Activated B cell treated with CpG ODN at 0.5 μM for 24 hours (primary cell): ENCODE data around the gene NECTIN3. TPM values are rescaled to one million over a fixed set of nuclear protein-coding genes. Genes with fewer than 3 reads are reported as not detected.

Experiments
- ATAC-seq: fragments of 200-7000 bp; cut with Tn5 transposase; one replicate; pipeline ENCODE4 v1.10.0; 2021; ENCODE audit warnings: low read depth, mild to moderate bottlenecking, moderate library complexity
- CTCF ChIA-PET: fragments of 350-600 bp; sonication (Branson Sonifier 250); formaldehyde crosslinking; loops from one replicate; lab custom pipeline; 2021; ENCODE audit warnings: antibody characterized with exemption; lab: Charles Lee
- POLR2A ChIA-PET: fragments of 350-600 bp; sonication (Branson Sonifier 250); formaldehyde crosslinking; loops from one replicate; lab custom pipeline; 2021; ENCODE audit warnings: antibody characterized with exemption; lab: Charles Lee
- DNase-seq: peaks from one replicate; pipeline ENCODE4 v3.0.0; 2022
- H3K27ac Mint-ChIP-seq: one replicate; pipeline ENCODE4 v1.8.0; 2020; ENCODE audit warnings: mixed read lengths
- H3K27me3 Mint-ChIP-seq: one replicate; pipeline ENCODE4 v1.8.0; 2021; ENCODE audit warnings: mixed read lengths
- H3K36me3 Mint-ChIP-seq: one replicate; pipeline ENCODE4 v1.8.0; 2021; ENCODE audit warnings: low read depth, mixed read lengths
- H3K4me1 Mint-ChIP-seq: one replicate; pipeline ENCODE4 v1.8.0; 2021; ENCODE audit warnings: mixed read lengths
- H3K4me3 Mint-ChIP-seq: one replicate; pipeline ENCODE4 v1.8.0; 2020; ENCODE audit warnings: mild to moderate bottlenecking, mixed read lengths
- H3K9me3 Mint-ChIP-seq: one replicate; pipeline ENCODE4 v1.8.0; 2020; ENCODE audit warnings: mixed read lengths
- intact Hi-C: fragments of 100-400 bp; cut with micrococcal nuclease; formaldehyde crosslinking; loops from one replicate; pipeline ENCODE4 v1.15.1; 2024
- total RNA-seq: library from RNA; stranded (reverse); gene quantifications from 2 replicates; pipeline ENCODE4 v1.2.3, GENCODE V29; 2022
- TF ChIP-seq, protein P1 (sequence below): fragments of 200-600 bp; IDR thresholded peaks from one replicate; pipeline ENCODE4 v1.8.0; 2022; ENCODE audit warnings: antibody characterized with exemption, mild to moderate bottlenecking

NECTIN3 gene
- total RNA-seq, 1 donor from 2014 or later = 0.71 TPM

DNA sequence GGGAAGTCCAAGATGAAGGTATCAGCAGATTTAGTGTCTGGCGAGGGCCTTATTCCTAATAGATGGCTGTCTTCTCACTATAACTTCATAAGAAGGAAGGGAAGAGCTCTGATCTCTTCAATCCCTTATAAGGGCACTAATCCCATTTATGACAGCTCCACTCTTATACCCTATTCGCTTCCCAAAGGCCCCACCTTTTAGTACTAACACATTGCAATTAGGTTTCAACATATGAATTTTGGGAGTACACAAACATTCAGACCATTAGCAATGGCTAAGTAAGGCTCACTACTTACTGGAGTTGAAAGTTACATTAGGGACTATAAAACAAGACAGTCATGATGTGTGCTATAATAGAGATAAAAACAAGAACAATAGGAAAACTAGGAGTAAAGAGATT is 118.9 kb downstream of the NECTIN3 start:
- ATAC-seq = no peak
- no peak overlapping the region for H3K27ac Mint-ChIP-seq
- intact Hi-C loops = no loop called here
- peaks cover 7% of the 10 kb centered on the region for H3K4me1 Mint-ChIP-seq
- ChIA-PET POLR2A (no interaction called here), CTCF (no interaction called here)
- DNase-seq = no peak
- no peaks in the 10 kb centered on the region for H3K9me3 Mint-ChIP-seq
- H3K4me3 Mint-ChIP-seq = no peak overlapping the region
- no peaks in the 10 kb centered on the region for H3K36me3 Mint-ChIP-seq
- peaks cover 2% of the 10 kb centered on the region for H3K27me3 Mint-ChIP-seq
- TF ChIP-seq, protein P1, sequence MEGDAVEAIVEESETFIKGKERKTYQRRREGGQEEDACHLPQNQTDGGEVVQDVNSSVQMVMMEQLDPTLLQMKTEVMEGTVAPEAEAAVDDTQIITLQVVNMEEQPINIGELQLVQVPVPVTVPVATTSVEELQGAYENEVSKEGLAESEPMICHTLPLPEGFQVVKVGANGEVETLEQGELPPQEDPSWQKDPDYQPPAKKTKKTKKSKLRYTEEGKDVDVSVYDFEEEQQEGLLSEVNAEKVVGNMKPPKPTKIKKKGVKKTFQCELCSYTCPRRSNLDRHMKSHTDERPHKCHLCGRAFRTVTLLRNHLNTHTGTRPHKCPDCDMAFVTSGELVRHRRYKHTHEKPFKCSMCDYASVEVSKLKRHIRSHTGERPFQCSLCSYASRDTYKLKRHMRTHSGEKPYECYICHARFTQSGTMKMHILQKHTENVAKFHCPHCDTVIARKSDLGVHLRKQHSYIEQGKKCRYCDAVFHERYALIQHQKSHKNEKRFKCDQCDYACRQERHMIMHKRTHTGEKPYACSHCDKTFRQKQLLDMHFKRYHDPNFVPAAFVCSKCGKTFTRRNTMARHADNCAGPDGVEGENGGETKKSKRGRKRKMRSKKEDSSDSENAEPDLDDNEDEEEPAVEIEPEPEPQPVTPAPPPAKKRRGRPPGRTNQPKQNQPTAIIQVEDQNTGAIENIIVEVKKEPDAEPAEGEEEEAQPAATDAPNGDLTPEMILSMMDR = no peak

DNA sequence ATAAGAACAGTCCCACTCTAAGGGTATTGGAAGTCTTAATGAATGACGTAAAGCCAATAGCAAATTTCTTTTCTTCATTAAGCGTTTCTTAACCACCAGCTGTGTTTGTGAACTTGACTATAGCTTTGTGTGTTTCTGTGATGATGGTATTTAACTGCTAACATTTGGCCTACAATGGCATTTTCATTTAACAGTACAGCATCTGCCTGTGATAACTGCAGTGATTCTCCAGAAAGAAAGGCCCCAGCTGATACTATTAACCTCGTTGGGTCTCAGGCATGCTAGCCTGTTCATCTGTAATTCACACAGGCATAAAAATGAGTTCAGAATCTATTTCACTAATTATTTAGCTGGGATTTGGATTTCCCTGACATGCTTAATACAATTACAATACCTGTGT is 121.9 kb downstream of the NECTIN3 start:
- TF ChIP-seq, protein P1 = no peak
- Mint-ChIP-seq H3K9me3 (no peaks in the 10 kb centered on the region), H3K4me3 (no peak overlapping the region), H3K27me3 (no peaks in the 10 kb centered on the region), H3K4me1 (peaks cover 7% of the 10 kb centered on the region), H3K36me3 (no peaks in the 10 kb centered on the region), H3K27ac (no peak overlapping the region)
- ATAC-seq = no peak
- intact Hi-C loops = no loop called here
- CTCF ChIA-PET = no interaction called here
- POLR2A ChIA-PET = no interaction called here
- no peak for DNase-seq

DNA sequence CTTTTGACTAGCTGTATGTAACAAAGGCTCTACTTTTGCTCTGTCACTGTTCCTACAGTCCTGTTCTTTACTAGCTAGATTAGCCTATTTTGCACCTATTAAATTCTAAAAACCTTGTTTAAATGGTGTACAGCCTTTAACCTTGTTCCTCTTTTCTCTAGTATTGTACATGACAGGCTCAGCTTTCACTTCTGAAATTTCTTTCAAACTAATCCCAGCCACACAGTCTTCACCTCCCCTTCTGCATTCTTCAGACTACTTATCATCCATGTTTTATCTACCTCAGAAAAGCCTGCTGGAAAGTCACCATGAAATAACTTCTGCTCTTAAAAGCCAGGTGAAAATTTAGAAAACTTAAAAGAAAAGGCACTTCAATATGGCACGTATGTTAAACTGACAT is 122.4 kb downstream of the NECTIN3 start:
- Mint-ChIP-seq H3K9me3 (no peaks in the 10 kb centered on the region), H3K27me3 (no peaks in the 10 kb centered on the region), H3K36me3 (no peaks in the 10 kb centered on the region), H3K27ac (no peak overlapping the region), H3K4me3 (no peak overlapping the region), H3K4me1 (peaks cover 7% of the 10 kb centered on the region)
- DNase-seq = no peak
- POLR2A ChIA-PET = no interaction called here
- intact Hi-C loops = no loop called here
- no peak for ATAC-seq
- TF ChIP-seq, protein P1 = no peak
- CTCF ChIA-PET = no interaction called here

DNA sequence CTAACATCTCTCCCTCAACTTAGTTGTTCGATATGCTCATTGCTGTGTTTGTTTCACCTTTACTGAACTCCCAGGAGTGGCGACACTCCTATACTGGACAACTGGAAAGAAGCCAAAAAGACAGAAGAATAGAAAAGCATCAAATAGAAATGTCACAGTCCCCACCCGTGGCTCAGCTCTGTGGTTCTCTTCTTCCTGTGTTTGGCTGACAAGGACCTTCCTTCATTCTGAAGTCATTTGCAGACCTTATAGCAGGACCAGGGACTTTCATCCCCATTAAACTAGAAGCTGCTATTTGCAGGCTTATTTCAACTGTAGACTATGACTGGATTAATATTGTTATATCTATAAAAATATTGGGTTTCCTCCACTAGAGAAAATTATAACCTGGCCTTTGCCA is 125.9 kb downstream of the NECTIN3 start:
- Mint-ChIP-seq H3K9me3 (no peaks in the 10 kb centered on the region), H3K36me3 (no peaks in the 10 kb centered on the region), H3K4me1 (peaks cover 7% of the 10 kb centered on the region), H3K4me3 (no peak overlapping the region), H3K27ac (no peak overlapping the region), H3K27me3 (no peaks in the 10 kb centered on the region)
- CTCF ChIA-PET = no interaction called here
- DNase-seq (no peak), ATAC-seq (no peak)
- TF ChIP-seq, protein P1 = no peak
- POLR2A ChIA-PET = no interaction called here
- intact Hi-C loops = no loop called here

DNA sequence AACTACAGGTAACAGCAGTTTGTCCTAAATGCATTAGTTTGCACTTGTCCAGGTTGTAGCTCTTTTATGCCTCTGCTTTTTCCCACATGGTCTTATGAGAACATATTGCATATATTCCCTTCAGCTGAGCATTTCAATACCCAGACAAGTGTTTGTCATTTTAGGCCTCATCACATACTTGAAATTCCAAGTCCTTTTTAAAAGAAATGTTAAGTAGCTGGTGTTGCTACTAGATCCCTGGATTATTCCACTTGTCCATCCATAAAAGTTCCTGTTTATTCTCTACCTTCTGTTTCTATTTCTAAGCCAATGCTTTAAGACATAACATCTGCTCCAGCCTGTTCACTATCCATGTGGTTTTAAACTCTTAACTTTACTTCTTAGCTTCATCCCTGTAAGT is 128.4 kb downstream of the NECTIN3 start:
- ATAC-seq (no peak), DNase-seq (no peak)
- CTCF ChIA-PET = no interaction called here
- Mint-ChIP-seq H3K9me3 (no peaks in the 10 kb centered on the region), H3K4me3 (no peak overlapping the region), H3K27ac (no peak overlapping the region), H3K27me3 (no peaks in the 10 kb centered on the region), H3K4me1 (no peaks in the 10 kb centered on the region), H3K36me3 (no peaks in the 10 kb centered on the region)
- intact Hi-C loops = no loop called here
- TF ChIP-seq, protein P1 = no peak
- POLR2A ChIA-PET = no interaction called here
